ENCODE measurements around the gene PEX5L. TPM values are rescaled to one million over a fixed set of nuclear protein-coding genes. Genes with fewer than 3 reads are reported as not detected.

Gene PEX5L
- total RNA-seq, 1 experiment from 2014 or later, result not detected

DNA sequence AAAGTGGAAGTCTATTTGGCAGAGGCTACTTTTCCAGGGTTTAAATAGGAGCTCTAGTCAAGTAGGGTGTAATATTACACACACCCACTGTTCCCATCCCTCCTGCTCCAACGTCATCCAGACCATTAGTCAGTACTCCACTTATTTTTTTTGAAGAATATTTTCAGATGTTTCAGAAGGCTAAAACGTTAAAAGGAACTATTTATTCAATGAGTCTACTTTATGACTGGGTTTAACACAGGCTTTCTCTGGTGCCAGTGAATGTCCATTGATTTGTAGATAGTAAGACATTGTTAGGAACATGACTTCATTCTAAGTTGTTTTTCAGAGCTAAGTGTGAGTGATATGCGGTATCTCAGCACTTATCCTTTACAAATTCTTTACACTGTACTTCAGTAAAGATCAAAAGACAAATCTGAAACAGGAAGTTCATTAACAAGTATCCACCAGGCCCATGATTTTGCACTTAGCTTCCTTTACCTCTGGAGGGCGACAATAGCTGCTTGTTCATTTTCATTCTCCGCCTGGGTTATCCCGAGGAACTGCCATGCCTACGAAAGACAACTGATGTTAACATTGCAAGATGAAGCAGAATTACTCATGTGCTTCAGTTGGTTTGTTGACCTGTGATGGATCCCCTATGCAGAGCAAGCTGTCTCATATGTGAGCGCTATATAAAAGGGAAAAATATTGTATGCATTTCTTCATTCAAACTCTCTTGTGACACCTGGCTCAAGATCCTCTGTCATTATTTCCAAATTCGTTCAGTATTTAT lies 225.2 kb downstream of the PEX5L start (continued):
- TF ChIP-seq POLR2AphosphoS5 (IDR thresholded peaks at IDR 0.05; ENCODE audit: low read depth, low read length) (no peak), SRF (IDR thresholded peaks at IDR 0.05; ENCODE audit: low read depth) (0 out of 2 replicates have a peak, but pooled peaks have one; percentile 26), YY1 (IDR thresholded peaks at IDR 0.05; ENCODE audit: extremely low read depth, insufficient replicate concordance, low read depth, low read length) (peak; percentile 33), EGR1 (IDR thresholded peaks at IDR 0.05; ENCODE audit: low read depth) (no peak)

DNA sequence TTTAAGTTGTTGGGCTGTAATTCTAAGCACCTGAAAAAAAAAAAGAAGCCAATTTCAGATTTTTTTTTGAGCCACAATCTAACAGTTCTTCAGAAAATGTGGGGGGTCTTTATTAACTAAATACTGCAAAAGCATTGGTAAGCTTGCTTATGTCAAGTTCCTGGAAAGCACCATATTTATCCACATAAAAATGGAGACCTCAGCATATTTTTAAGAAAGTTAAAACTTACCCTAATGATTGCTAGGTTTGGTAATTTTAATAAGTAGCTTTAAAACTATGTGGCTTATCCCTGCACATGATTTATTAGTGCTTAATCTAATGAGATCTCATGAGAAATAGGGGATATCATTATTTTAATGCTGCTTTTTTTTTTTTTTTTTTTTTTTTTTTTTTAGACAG lies 227.1 kb downstream of the PEX5L start:
- Histone ChIP-seq H3K79me2 (ENCODE audit: insufficient read depth, low read length) (no peaks in the 10 kb centered on the region), H3K4me1 (ENCODE audit: control insufficient read depth in 1 of 2, insufficient read depth in 2 of 2, low read length in 2 of 2) (no peaks in the 10 kb centered on the region; a peak in 1 of 4 replicates), H3K4me2 (ENCODE audit: low read length) (no peak overlapping the region), H3K4me3 (replicated peaks in 1 of 2; ENCODE audit: low read depth in 1 of 2, low read length in 2 of 2) (no peak overlapping the region), H3K9me3 (ENCODE audit: control insufficient read depth in 1 of 2, insufficient read depth in 1 of 2, low read depth in 1 of 2, low read length in 2 of 2) (no peaks in the 10 kb centered on the region), H3K27ac (ENCODE audit: low read depth, low read length) (no peak overlapping the region), H3K9ac (ENCODE audit: low read length) (no peak overlapping the region), H3K9me2 (ENCODE audit: insufficient read depth) (no peaks in the 10 kb centered on the region), H3K27me3 (ENCODE audit: insufficient read depth, low read length) (no peaks in the 10 kb centered on the region), H4K20me1 (ENCODE audit: insufficient read depth) (no peaks in the 10 kb centered on the region), H2AFZ (ENCODE audit: low read depth, low read length, poor library complexity, severe bottlenecking) (no peak overlapping the region), H3K36me3 (ENCODE audit: control insufficient read depth in 1 of 2, insufficient read depth in 2 of 2, low read length in 2 of 2) (no peaks in the 10 kb centered on the region)
- ATAC-seq (no peak), DNase-seq (ENCODE audit: low read depth, low spot score) (no peak)
- no TSS peak for BruUV-seq (replicated peaks)
- intact Hi-C loops (cut with micrococcal nuclease), result loop anchor here (5.0 kb wide), 3 partner anchors 118 to 793 kb away; partner anchors contain the start of gene TTC14
- RAD21 ChIA-PET (ENCODE audit: low non-redundant PET in 1 of 2, low total read pairs in 2 of 2, uncharacterized antibody in 2 of 2, unreplicated experiment in 2 of 2), result no interaction called here
- TF ChIP-seq, protein P1, sequence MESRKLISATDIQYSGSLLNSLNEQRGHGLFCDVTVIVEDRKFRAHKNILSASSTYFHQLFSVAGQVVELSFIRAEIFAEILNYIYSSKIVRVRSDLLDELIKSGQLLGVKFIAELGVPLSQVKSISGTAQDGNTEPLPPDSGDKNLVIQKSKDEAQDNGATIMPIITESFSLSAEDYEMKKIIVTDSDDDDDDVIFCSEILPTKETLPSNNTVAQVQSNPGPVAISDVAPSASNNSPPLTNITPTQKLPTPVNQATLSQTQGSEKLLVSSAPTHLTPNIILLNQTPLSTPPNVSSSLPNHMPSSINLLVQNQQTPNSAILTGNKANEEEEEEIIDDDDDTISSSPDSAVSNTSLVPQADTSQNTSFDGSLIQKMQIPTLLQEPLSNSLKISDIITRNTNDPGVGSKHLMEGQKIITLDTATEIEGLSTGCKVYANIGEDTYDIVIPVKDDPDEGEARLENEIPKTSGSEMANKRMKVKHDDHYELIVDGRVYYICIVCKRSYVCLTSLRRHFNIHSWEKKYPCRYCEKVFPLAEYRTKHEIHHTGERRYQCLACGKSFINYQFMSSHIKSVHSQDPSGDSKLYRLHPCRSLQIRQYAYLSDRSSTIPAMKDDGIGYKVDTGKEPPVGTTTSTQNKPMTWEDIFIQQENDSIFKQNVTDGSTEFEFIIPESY (IDR thresholded peaks at IDR 0.05; ENCODE audit: extremely low read depth, insufficient replicate concordance, low read length), result no peak
- TF ChIP-seq RAD21 (IDR thresholded peaks at IDR 0.05; ENCODE audit: low read depth), result no peak
- TF ChIP-seq EZH2 (IDR thresholded peaks at IDR 0.05), result no peak
- TF ChIP-seq JUND (IDR thresholded peaks at IDR 0.05), result no peak
- no peak for TF ChIP-seq TCF7L2 (IDR thresholded peaks at IDR 0.05; ENCODE audit: borderline replicate concordance, extremely low read depth, insufficient read depth, insufficient read length)
- CTCF ChIA-PET, result interaction anchor here (3.2 kb wide), 1 partner anchor 42 kb away, joined by 14 read pairs; no protein-coding TSS in a partner anchor
- POLR2A ChIA-PET, result no interaction called here

Data from HCT116 (cell line).